HCT116 (cell line): ENCODE measurements around the gene HES2. TPM values are rescaled to one million over a fixed set of nuclear protein-coding genes. Genes with fewer than 3 reads are reported as not detected.
A peak's percentile ranks its signal among the peaks of the same experiment; 100 is the strongest.

Experiments
- ATAC-seq: fragments of 200-7000 bp; cut with Tn5 transposase; 2 replicates; pipeline ENCODE4 v1.9.1; 2020; ENCODE audit warnings: mild to moderate bottlenecking, moderate library complexity
- BruUV-seq: library from RNA; stranded (reverse); fragments of 400-500 nt; replicated peaks from 2 replicates; lab custom pipeline; 2021; lab: Mats Ljungman, UMichigan
- CTCF ChIA-PET: fragments of 300-600 bp; sonication (Branson Sonifier 250); formaldehyde crosslinking; loops from one replicate; lab custom pipeline; 2021; ENCODE audit warnings: antibody characterized with exemption; lab: Charles Lee
- POLR2A ChIA-PET: fragments of 300-600, 350-600 bp; sonication (Branson Sonifier 250); formaldehyde crosslinking; loops from one replicate; lab custom pipeline; 2021; ENCODE audit warnings: antibody characterized with exemption; lab: Charles Lee
- RAD21 ChIA-PET, 2 experiments: fragments of 300-600 bp; sonication (Branson Sonifier 250); formaldehyde crosslinking; loops; one replicate each; lab custom pipeline; 2023; ENCODE audit warnings: low total read pairs in 2 of 2; ENCODE audit not compliant: uncharacterized antibody in 2 of 2, unreplicated experiment in 2 of 2, low non-redundant PET in 1 of 2; lab: Charles Lee
- DNase-seq: peaks from one replicate; pipeline ENCODE4 v3.0.0-alpha.2; 2010; ENCODE audit warnings: low read depth, low spot score
- H2AFZ ChIP-seq: fragments of 200-600 bp; shearing (Covaris generic), sonication (generic); 2 replicates; pipeline ENCODE4 v1.6.1; 2017; ENCODE audit warnings: low read depth, mixed run types, mixed read lengths, antibody characterized with exemption, low read length; ENCODE audit not compliant: poor library complexity, severe bottlenecking
- H3K27ac ChIP-seq: 2 replicates; pipeline ENCODE4 v1.5.1; 2012; ENCODE audit warnings: low read depth, low read length
- H3K27me3 ChIP-seq: fragments of 200-600 bp; sonication (generic); 2 replicates; pipeline ENCODE4 v1.6.1; 2016; ENCODE audit warnings: mixed run types, low read length, mixed read lengths; ENCODE audit not compliant: insufficient read depth
- H3K36me3 ChIP-seq, 2 experiments: fragments of 200-500 bp in 1 of 2; fragments of 200-600 bp in 1 of 2; sonication (Bioruptor generic) in 1 of 2; sonication (generic) in 1 of 2; 2 replicates each; pipeline versions ENCODE4 v1.5.1 to v1.6.1; 2014 to 2016; ENCODE audit warnings: low read length in 2 of 2, inconsistent platforms in 1 of 2, mixed read lengths in 1 of 2, mixed run types in 1 of 2; ENCODE audit not compliant: insufficient read depth in 2 of 2, control insufficient read depth in 1 of 2
- H3K4me1 ChIP-seq, 2 experiments: fragments of 200-600 bp in 1 of 2; sonication (generic) in 1 of 2; 2 replicates each; pipeline versions ENCODE4 v1.5.1 to v1.6.1; 2012 to 2017; ENCODE audit warnings: low read length in 2 of 2, inconsistent platforms in 1 of 2, mild to moderate bottlenecking in 1 of 2, mixed read lengths in 1 of 2, mixed run types in 1 of 2, moderate library complexity in 1 of 2; ENCODE audit not compliant: insufficient read depth in 2 of 2, control insufficient read depth in 1 of 2
- H3K4me2 ChIP-seq: fragments of 200-600 bp; sonication (generic); 2 replicates; pipeline ENCODE4 v1.6.1; 2017; ENCODE audit warnings: mixed run types, low read length, mixed read lengths
- H3K4me3 ChIP-seq, 2 experiments: fragments of 200-600 bp in 1 of 2; sonication (generic) in 1 of 2; replicated peaks in 1 of 2; 2 replicates each; pipeline ENCODE4 v1.5.1; 2011 to 2016; ENCODE audit warnings: low read length in 2 of 2, control low read depth in 1 of 2, low read depth in 1 of 2, mild to moderate bottlenecking in 1 of 2, mixed read lengths in 1 of 2, mixed run types in 1 of 2
- H3K79me2 ChIP-seq: fragments of 200-600 bp; sonication (generic); 2 replicates; pipeline ENCODE4 v1.6.1; 2017; ENCODE audit warnings: mild to moderate bottlenecking, mixed run types, low read length, moderate library complexity, mixed read lengths; ENCODE audit not compliant: insufficient read depth
- H3K9ac ChIP-seq: fragments of 200-600 bp; sonication (generic); 2 replicates; pipeline ENCODE4 v1.6.1; 2016; ENCODE audit warnings: low read length, mixed read lengths
- H3K9me2 ChIP-seq: fragments of 200-600 bp; sonication (generic), shearing (Covaris generic); 2 replicates; pipeline ENCODE4 v1.6.1; 2017; ENCODE audit warnings: mixed run types, mild to moderate bottlenecking, moderate library complexity; ENCODE audit not compliant: insufficient read depth
- H3K9me3 ChIP-seq, 2 experiments: fragments of 200-500 bp in 1 of 2; fragments of 200-600 bp in 1 of 2; sonication (Bioruptor generic) in 1 of 2; sonication (generic) in 1 of 2; 2 replicates each; pipeline ENCODE4 v1.6.1; 2014 to 2017; ENCODE audit warnings: low read length in 2 of 2, mixed read lengths in 2 of 2, inconsistent platforms in 1 of 2, low read depth in 1 of 2, mild to moderate bottlenecking in 1 of 2, mixed run types in 1 of 2, moderate library complexity in 1 of 2; ENCODE audit not compliant: control insufficient read depth in 1 of 2, insufficient read depth in 1 of 2
- H4K20me1 ChIP-seq: fragments of 200-600 bp; sonication (generic), shearing (Covaris generic); 2 replicates; pipeline ENCODE4 v1.6.1; 2017; ENCODE audit warnings: mixed run types, mild to moderate bottlenecking, moderate library complexity; ENCODE audit not compliant: insufficient read depth
- EGR1 ChIP-seq: IDR thresholded peaks from 2 replicates; pipeline ENCODE4 v1.6.1; 2012; ENCODE audit warnings: low read depth
- POLR2A ChIP-seq: IDR thresholded peaks from 2 replicates; pipeline ENCODE4 v1.7.0; 2011; ENCODE audit warnings: borderline replicate concordance; ENCODE audit not compliant: insufficient read depth, insufficient read length; ENCODE audit errors: extremely low read depth
- POLR2AphosphoS5 ChIP-seq: IDR thresholded peaks from 2 replicates; pipeline ENCODE4 v1.6.1; 2011; ENCODE audit warnings: mild to moderate bottlenecking, low read depth, low read length, moderate library complexity
- SRF ChIP-seq: IDR thresholded peaks from 2 replicates; pipeline ENCODE4 v1.6.1; 2012; ENCODE audit warnings: low read depth
- TCF7L2 ChIP-seq: IDR thresholded peaks from 2 replicates; pipeline ENCODE4 v1.7.0; 2011; ENCODE audit warnings: borderline replicate concordance, inconsistent platforms; ENCODE audit not compliant: insufficient read depth, insufficient read length; ENCODE audit errors: extremely low read depth
- ZFX ChIP-seq: fragments of 450-650 bp; IDR thresholded peaks from 2 replicates; pipeline ENCODE4 v1.6.1; 2017
- ZNF274 ChIP-seq: fragments of 200-500 bp; sonication (Bioruptor generic); IDR thresholded peaks from 2 replicates; pipeline ENCODE4 v1.6.1; 2014; ENCODE audit warnings: mild to moderate bottlenecking, low read depth, low read length, inconsistent platforms
- intact Hi-C: fragments of 100-400 bp; cut with micrococcal nuclease; formaldehyde crosslinking; loops from 2 replicates; pipeline ENCODE4 v1.10.0; 2022
- total RNA-seq: library from RNA; stranded (reverse); gene quantifications from one replicate; pipeline ENCODE4 v1.2.1, GENCODE V29; 2021; ENCODE audit not compliant: unreplicated experiment
- TF ChIP-seq, protein P1 (sequence below): IDR thresholded peaks from 2 replicates; pipeline ENCODE4 v1.6.1; 2011; ENCODE audit warnings: mild to moderate bottlenecking, low read length, moderate library complexity; ENCODE audit not compliant: insufficient replicate concordance; ENCODE audit errors: extremely low read depth
- TF ChIP-seq, protein P2 (sequence below), 3 experiments: fragments of 200-600 bp in 1 of 3; sonication (generic) in 1 of 3; IDR thresholded peaks in 2 of 3; conservative IDR thresholded peaks in 1 of 3; 2 replicates each; pipeline ENCODE4 v1.5.1; 2012 to 2017; ENCODE audit warnings: low read depth in 2 of 3, low read length in 2 of 3, antibody characterized with exemption in 1 of 3, borderline replicate concordance in 1 of 3, control low read depth in 1 of 3, mild to moderate bottlenecking in 1 of 3, mixed read lengths in 1 of 3, mixed run types in 1 of 3, moderate library complexity in 1 of 3; ENCODE audit not compliant: insufficient read depth in 1 of 3
- TF ChIP-seq, protein P3 (sequence below): IDR thresholded peaks from 2 replicates; pipeline ENCODE4 v1.6.1; 2012; ENCODE audit warnings: low read depth

The HES2 gene
- total RNA-seq, 1 experiment from 2014 or later = 8.4 TPM

DNA sequence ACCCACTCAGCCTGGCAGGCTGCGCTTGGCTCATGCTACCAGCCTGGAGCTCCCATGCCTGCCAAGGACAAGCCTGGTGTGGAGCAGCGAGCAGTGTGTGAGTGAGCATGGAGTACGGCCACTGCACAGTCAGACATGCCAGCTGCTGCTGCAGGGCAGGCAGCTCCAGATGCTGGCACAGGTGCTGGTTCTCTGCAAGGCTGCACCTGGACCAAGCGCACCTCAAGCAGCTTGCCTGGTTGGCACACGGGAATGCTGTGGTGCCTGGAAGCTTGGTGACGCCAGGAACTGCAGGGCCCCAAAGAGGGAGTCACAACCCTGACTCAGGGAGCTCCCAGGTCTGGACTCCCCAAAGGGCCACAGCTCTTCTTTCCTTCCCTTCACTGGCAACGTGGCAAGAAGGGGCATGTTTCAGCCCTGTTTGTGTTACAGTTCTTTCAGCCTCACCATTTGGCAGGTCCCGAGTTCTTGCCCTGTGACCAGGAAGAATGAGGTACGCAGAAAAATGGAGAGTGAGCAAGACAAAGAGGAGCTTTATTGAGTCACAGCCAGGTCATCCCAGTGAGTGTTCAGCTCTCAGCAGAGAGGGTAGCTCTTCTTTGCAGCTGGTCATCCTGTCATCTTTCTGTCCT lies 52.2 kb downstream of the HES2 start:
- Histone ChIP-seq H3K4me3 (no peak overlapping the region), H3K36me3 (peaks cover 0 to 9% of the 10 kb centered on the region in 2 experiments; a peak in 1 of 4 replicates), H3K79me2 (peaks cover 46% of the 10 kb centered on the region), H3K9me2 (no peaks in the 10 kb centered on the region), H3K4me2 (no peak overlapping the region), H3K9ac (no peak overlapping the region), H3K4me1 (peaks cover 8 to 56% of the 10 kb centered on the region in 2 experiments; a peak in 3 of 4 replicates), H4K20me1 (peaks cover 4% of the 10 kb centered on the region; the same call in 1 of the 2 replicates), H3K27ac (no peak overlapping the region), H2AFZ (no peak overlapping the region), H3K9me3 (no peaks in the 10 kb centered on the region), H3K27me3 (no peaks in the 10 kb centered on the region)
- BruUV-seq = no TSS peak
- no peak for DNase-seq
- CTCF ChIA-PET = interaction anchor here (1.0 to 1.7 kb wide), 3 partner anchors 10 to 56 kb away, joined by 3 to 4 read pairs (median 4); no protein-coding TSS in a partner anchor
- POLR2A ChIA-PET = interaction anchor here (0.7 to 1.2 kb wide), 2 partner anchors 14 to 37 kb away, joined by 3 read pairs; no protein-coding TSS in a partner anchor
- ATAC-seq = 0 out of 2 replicates have a peak, but pooled peaks have one; percentile 16
- RAD21 ChIA-PET = interaction anchor here in 1 of 2 experiments (1.3 kb wide), 1 partner anchor 11 kb away, joined by 3 read pairs; no protein-coding TSS in a partner anchor
- intact Hi-C loops = loop anchor here (10.0 kb wide), 1 partner anchor 847 kb away; no protein-coding TSS in a partner anchor
- TF ChIP-seq, protein P1, sequence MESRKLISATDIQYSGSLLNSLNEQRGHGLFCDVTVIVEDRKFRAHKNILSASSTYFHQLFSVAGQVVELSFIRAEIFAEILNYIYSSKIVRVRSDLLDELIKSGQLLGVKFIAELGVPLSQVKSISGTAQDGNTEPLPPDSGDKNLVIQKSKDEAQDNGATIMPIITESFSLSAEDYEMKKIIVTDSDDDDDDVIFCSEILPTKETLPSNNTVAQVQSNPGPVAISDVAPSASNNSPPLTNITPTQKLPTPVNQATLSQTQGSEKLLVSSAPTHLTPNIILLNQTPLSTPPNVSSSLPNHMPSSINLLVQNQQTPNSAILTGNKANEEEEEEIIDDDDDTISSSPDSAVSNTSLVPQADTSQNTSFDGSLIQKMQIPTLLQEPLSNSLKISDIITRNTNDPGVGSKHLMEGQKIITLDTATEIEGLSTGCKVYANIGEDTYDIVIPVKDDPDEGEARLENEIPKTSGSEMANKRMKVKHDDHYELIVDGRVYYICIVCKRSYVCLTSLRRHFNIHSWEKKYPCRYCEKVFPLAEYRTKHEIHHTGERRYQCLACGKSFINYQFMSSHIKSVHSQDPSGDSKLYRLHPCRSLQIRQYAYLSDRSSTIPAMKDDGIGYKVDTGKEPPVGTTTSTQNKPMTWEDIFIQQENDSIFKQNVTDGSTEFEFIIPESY = no peak
- TF ChIP-seq EGR1 (no peak), TCF7L2 (no peak), ZFX (no peak), ZNF274 (no peak), POLR2AphosphoS5 (no peak), SRF (no peak), POLR2A (no peak)
- TF ChIP-seq, protein P2, sequence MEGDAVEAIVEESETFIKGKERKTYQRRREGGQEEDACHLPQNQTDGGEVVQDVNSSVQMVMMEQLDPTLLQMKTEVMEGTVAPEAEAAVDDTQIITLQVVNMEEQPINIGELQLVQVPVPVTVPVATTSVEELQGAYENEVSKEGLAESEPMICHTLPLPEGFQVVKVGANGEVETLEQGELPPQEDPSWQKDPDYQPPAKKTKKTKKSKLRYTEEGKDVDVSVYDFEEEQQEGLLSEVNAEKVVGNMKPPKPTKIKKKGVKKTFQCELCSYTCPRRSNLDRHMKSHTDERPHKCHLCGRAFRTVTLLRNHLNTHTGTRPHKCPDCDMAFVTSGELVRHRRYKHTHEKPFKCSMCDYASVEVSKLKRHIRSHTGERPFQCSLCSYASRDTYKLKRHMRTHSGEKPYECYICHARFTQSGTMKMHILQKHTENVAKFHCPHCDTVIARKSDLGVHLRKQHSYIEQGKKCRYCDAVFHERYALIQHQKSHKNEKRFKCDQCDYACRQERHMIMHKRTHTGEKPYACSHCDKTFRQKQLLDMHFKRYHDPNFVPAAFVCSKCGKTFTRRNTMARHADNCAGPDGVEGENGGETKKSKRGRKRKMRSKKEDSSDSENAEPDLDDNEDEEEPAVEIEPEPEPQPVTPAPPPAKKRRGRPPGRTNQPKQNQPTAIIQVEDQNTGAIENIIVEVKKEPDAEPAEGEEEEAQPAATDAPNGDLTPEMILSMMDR (IDR thresholded peaks at IDR 0.05 in 2 of 3, conservative IDR thresholded peaks at IDR 0.05 in 1 of 3; ENCODE audit: borderline replicate concordance in 1 of 3, insufficient read depth in 1 of 3, low read depth in 2 of 3, low read length in 2 of 3) = no peak
- TF ChIP-seq, protein P3, sequence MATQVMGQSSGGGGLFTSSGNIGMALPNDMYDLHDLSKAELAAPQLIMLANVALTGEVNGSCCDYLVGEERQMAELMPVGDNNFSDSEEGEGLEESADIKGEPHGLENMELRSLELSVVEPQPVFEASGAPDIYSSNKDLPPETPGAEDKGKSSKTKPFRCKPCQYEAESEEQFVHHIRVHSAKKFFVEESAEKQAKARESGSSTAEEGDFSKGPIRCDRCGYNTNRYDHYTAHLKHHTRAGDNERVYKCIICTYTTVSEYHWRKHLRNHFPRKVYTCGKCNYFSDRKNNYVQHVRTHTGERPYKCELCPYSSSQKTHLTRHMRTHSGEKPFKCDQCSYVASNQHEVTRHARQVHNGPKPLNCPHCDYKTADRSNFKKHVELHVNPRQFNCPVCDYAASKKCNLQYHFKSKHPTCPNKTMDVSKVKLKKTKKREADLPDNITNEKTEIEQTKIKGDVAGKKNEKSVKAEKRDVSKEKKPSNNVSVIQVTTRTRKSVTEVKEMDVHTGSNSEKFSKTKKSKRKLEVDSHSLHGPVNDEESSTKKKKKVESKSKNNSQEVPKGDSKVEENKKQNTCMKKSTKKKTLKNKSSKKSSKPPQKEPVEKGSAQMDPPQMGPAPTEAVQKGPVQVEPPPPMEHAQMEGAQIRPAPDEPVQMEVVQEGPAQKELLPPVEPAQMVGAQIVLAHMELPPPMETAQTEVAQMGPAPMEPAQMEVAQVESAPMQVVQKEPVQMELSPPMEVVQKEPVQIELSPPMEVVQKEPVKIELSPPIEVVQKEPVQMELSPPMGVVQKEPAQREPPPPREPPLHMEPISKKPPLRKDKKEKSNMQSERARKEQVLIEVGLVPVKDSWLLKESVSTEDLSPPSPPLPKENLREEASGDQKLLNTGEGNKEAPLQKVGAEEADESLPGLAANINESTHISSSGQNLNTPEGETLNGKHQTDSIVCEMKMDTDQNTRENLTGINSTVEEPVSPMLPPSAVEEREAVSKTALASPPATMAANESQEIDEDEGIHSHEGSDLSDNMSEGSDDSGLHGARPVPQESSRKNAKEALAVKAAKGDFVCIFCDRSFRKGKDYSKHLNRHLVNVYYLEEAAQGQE = no peak
